GM04504 (cell line): ENCODE data around the gene RBL2.

Experiments
- DNase-seq: peaks from one replicate; pipeline ENCODE4 v3.0.0-alpha.2; 2012; ENCODE audit warnings: low read depth

The RBL2 gene

DNA sequence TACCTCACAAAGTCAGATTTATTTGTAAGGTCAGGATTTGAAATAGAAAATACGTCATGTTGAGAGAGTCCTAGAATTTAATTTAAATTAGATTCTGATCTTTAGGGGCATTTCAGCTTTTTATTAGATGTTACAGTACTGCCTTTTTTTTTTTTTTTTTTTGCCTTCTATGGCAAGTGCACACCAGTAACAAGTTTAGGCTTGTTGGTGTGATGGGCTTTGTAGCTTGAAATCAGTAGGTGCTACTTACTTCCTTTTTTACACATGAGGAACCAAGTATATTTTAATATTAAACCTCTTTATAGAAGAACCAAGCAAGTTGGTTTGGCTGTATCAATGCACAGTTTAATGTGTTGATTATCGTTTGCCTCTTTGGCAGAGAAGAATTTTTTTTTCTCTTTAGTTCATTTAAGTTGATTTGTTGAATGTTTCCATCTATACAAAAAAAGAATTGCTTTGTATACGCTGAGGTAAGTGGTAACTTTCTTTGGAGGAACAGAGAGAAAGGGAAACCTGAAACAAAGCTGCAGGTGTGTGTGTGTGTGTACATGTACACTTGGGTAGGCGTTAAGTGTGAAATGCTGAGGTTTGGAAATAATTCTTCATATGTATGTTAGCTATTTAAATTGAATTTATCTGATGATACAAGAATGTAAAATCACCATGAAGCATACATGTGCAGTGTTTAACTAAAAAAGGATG, 15.7 kb downstream of the RBL2 start:
- no peak for DNase-seq

DNA sequence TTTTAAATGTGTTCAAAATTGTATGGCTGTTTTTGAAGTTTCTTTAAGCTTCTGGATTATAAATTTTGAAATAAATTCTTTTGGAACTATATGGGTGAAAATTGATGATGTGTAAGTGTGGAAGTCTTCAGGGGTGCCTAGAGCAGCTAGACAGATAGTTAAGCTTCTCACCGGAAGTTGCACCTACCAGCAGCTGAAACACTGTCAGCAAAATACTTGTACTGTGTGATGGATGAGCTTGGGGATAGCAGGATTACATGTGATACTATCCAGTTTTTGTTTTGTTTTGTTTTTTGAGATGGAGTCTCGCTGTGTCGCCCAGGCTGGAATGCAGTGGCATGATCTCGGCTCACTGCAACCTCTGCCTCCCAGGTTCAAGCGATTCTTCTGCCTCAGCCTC, 19.7 kb downstream of the RBL2 start:
- DNase-seq: no peak

DNA sequence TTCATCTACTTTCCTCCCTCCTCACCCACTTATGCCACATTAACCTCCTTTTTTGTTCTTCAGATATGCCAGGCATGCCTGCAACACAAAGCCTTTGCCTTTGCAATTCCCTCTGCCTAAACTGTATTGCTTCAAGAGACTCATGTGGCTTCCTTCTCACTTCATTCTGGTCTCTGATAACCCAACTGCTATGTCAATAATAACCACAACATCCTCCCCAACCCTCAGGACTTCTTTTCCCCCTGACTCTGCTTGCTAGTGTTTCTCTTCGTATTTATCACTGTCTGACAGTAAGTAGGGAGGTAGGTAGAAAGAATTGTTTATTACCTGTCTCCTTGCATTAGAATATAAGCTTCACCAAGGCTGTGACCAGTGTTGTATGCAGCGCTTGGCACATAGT, 22.4 kb downstream of the RBL2 start:
- no peak for DNase-seq

DNA sequence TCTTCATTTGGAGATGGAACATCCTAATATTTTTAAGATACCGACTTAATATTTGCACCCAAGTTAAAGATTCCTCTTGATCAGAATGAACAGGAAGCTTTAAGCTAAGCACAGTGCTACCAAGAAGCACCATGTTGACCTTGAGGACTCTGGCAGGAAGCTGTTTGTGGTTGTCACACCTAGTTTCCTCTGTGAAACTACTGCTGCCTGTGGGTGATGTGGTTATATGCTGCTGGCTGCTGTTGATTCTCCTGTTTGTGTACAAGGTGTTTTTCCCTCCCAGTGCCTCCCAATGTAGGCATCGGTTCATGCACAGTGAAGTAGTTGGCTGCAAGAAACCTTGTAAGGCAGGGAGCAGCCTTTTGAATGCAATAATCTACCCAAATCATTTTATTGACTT, 23.4 kb downstream of the RBL2 start:
- DNase-seq: no peak

DNA sequence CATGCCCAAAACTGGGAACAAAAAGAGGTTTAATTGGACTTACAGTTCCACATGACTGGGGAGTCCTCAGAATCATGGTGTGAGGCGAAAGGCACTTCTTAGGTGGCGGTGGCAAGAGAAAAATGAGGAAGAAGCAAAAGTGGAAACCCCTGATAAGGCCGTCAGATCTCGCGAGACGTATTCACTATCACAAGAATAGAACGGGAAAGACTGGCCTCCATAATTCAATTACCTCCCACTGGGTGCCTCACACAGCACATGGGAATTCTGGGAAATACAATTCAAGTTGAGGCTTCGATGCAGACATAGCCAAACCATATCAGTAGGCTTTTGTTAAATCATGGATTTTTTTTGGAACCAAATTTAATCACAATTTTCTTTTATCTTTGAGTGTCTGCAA, 24.4 kb downstream of the RBL2 start:
- no peak for DNase-seq

DNA sequence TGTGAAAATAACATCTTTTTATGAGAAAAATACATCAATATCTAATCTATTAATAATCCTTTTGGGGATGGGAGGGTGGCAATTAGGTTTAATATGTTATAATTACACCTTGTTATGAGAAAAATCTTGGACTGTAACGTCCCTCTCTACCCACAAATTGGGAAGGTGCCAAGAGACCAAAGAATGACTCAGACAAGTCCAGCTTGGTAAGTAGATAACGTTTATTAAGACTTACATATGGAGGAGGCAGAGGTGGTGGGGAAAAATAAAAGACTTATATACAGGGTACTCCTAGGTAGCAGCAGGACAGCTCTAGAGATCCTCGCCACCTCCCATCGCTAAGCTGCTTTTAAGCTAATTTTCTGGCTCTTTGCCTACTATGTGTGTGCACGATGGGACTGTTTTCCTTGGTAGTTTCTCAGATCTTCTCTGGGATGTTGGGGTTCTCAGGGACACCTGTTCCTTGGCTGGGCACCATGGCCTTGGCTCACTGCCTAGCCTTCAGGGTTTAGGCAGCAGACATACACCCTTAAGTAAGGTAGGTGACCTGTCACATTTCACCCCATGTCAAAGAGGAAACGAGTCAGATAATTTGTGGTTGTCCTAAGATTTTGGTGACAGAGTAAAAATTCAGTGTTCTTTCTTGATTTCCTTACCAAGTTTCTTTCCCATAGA, 31.5 kb downstream of the RBL2 start:
- DNase-seq: peak; percentile 29

DNA sequence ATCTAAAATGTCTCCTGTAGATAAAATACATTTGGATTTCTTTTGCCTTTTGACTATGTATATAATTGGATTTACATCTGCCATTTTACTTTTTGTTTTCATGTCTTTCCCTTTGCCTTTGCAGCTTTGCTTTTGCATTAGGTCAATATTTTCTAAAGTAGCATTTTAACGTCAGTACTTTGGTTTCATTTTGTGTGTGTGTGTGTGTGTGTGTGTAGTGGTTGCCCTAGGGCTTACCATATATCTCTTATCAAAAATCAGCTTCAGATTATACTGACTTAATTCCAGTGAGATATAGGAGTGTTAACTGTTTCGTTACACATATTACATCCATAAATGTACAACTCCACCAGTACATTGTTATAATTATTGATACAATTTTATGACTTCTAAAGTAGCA, 42.6 kb downstream of the RBL2 start:
- DNase-seq: no peak

DNA sequence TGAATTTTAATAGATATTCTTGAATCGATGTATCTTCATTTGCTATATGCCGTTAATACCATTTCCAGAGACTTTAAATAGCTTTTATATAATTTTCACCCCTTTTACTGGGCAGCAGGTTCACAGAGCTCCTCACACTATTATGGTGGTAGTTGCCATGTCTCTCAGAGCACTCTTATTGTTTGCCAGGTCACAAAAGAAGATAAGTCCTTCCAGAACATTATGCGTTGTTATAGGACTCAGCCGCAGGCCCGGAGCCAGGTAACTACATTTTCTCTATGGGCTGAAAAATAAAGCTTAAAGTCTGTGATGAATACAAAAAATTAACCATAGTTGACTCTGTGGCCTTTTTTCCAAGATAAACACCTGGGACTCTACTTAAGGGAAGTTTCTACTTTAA, 44.7 kb downstream of the RBL2 start:
- no peak for DNase-seq

DNA sequence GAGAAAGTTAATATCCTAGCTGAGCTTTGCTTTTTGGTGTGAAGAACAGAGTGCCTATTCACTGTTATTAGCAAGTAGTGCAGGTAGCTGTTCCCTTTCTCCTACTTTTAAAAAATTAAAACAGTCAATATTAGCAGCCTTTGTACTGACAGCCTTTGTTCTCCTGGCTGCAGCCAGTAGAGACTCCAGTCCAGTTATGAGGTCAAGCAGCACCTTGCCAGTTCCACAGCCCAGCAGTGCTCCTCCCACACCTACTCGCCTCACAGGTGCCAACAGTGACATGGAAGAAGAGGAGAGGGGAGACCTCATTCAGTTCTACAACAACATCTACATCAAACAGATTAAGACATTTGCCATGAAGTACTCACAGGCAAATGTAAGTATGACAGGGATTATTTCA, 46.1 kb downstream of the RBL2 start:
- no peak for DNase-seq

DNA sequence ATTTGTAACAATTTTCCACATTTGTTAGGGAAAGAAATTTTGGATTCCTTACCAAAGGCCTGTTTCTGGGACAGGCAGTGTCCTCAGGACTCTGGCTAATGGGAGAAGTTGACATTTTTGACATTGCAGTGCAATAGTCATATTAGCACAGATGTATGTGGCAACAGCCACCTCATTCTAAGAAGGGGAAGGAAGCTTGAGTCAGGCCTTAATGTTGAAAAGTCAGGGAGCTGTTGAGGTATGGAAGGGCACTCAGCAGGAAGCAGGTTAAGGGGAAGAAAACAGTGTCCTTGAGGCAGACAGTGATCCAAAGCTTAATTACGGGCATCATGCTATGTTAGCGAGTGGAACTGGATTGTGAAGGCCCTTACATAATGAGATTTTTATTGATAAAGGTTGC, 47.9 kb downstream of the RBL2 start:
- DNase-seq: no peak

DNA sequence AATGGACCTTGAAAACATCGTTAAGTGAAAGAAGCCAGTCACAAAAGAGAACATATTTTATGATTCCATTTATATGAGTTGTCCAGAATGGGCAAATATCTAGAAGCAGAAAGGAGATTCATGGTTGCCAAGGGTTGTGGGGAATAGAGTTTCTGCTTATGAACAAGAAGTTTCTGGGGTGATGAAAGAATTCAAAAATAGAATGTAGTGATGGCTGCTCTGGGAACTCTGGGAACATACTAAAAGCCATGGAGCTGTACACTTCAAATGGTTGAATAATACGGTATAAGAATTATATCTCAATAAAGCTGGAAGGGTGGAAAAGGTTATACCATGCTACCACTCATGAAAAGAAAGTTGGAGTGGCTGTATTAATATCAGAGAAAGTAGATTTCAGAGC, 50.3 kb downstream of the RBL2 start:
- DNase-seq: no peak

DNA sequence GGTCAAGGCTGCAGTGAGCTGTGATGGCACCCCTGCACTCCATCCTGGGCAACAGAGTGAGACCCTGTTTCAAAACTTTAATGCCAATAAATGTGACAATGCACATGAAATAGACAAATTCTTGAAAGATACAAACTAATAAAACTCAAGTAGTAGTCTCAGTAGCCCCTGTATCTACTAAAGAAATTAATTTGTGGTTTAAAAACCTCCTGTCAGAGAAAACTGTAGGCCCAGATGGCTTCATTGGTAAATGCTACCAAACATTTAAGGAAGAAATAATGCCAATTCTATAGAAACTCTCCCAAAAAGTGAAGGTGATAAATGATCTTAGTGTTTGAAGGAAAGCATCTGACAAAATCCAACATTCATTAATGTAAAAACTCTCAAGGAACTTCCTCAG, 52.0 kb downstream of the RBL2 start:
- DNase-seq: no peak

DNA sequence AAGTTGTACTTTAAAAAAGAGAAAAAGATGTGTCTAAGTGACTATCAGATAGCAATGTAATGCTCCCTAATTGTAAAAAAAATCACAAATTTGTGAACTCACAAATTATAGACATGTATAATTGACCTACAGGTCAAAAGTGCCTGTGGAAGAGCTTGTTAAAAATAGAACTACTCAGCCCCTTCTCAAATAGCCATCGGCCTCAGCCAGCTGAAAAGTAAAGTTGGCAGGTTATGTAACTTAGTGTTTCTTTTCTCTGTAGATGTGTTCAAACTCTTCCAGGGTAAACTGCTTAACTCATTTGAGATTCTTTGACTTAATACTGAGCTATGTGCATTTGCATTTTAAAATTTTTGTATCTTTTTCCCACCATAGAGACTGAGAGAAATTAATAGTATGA, 55.5 kb downstream of the RBL2 start:
- no peak for DNase-seq

DNA sequence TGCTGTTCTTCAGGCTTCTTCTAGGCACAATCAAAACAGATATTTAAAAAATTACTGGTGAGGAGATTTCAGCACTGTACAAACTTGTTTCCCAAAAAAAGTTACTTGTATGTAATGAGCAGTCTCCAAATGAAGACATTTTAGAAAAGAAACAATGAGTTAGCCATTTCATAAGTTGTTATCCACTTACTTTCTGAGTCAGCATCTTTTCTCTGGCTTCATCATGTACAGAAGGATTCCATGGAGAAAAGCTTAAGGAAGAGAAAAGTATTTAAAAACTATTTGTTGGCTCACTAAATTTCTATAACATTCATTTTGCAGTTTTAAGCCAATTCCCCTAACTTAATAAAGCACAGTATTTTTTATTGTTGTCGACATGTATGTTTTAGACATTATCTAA, 58.2 kb downstream of the RBL2 start:
- DNase-seq: no peak

DNA sequence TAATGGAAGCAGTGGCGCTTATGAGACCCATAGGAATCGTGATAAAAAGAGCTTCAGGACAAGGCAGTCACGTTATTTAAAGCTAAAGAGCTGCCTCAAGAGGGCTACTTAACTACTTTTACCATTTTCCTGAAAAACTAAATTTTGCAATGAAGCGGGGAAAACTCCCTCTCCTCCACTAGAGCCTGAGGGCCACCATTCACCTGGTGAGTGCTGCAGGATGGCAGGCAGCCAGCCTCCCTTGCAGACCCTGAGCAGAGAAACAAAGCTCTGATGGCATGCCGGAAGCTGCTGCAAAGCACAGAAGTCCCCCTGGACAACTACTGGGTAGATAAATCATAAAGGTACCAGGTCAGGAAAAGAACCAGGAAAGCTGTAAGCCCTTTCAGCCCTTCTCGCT, 60.4 kb downstream of the RBL2 start:
- DNase-seq: no peak

DNA sequence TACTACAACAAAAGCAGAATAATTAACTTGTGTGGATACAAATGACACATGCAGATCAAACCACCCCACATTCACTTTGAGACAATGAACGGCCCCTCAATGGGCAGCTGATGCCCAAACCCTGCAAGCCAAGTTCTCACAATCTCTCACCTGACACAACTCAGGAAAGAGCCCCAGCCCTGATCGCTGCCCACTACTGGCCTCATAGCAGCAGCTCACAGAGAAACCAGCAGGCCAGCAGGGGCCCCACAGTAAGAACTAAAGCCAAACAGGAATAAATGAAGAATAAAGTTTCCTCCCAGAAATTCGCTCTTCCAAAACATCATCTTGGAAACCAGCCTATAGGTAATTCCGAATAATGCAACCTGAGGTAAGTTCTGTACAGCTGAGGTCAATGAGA, 61.1 kb downstream of the RBL2 start:
- DNase-seq: no peak

DNA sequence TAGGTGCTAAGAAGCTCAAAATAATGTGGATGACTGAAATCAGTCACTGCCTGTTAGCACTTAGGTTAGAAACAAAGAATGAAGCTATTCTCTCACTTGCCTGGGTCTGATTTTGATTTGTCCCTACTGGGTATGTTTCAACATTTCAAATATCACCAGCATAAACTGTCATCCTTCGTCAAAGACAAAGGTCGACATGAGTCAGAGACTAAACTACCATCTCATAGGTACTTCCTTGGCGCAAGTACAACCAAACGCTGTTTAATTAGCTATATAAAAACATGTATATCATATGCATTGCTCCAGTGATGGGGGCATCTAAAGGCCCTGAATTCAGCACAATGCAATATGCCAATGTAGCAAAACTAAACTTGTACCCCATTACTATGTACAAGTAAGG, 64.7 kb downstream of the RBL2 start:
- no peak for DNase-seq

DNA sequence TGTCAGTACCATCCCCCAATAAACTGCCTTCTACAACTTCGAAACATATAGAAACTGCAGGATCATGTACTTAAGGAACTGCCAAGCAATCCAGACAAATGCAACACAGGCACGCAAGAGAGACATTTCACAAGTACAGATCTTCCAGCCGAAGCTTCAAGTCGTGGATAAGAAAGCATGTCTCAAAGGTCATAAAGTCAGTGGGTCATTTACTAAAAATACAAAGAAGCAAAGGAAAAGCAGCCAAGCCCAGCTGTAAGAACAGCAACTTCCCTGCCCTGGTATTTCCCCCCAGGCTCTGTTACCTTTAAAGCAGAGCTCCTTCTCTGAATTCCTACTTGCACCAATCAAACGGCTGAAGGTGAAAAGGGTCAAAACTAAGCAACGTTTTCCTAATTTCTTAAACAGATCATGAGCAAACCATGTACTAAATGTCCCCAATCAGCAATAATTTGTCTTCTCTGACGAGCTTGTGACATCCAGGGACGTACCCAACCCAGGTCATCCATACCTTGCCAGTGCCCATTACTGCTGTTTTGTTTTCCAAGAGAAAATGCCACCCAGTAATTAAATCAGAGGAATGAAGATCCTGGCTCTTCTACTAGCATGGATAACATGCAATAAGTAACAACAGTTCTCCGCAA, 67.1 kb downstream of the RBL2 start:
- no peak for DNase-seq

DNA sequence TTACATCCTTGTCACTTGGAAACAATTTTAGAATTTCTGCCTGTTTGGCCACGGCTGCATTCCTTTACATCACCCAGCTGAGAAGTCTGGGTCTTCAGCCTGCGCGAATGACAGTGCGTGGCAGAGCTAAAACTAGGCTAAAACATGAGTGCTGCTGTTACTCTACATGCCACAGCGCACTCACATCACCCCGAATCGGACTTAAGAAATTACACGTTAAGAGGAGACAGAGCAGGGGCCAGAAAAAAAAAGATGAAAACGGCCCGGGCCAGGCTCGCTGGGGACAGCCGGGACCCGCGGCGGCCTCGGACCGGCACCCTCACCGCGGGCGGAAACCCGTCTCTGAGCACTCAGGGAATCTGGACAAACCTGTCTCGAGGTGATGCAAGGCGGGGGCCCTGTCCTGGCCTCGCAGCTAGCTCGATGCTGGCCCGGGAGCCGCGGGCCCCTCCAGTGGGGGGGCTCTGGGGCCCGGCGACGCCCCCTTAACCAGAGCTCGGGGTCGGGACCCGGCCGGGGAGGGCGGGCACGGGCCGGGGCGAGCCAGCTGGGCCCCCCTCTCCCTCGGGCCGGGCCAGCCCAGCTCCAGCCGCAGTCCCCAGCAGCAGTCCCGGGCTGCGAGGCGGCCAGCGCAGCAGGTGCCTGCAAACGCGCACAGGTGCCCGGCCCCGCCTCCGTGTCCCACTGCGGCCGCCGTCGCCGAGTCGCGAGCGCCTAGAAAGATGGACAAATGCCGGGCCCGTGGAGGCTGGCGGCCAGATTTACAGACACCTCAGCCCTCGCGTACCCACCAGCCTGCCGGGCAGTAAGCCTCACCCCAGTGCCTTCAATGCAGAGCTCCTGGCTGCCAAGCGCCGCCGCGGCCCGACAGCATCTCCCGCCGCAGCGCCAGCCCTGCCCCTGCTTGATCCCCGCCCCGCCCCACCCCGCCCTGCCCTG, 68.3 kb downstream of the RBL2 start, which contains the start of gene AKTIP:
TSS of gene AKTIP (minus strand) at position 879 of the 939 bp plus-strand sequence. CDS start 2,950 bp downstream, outside the sequence.
- DNase-seq: no peak

DNA sequence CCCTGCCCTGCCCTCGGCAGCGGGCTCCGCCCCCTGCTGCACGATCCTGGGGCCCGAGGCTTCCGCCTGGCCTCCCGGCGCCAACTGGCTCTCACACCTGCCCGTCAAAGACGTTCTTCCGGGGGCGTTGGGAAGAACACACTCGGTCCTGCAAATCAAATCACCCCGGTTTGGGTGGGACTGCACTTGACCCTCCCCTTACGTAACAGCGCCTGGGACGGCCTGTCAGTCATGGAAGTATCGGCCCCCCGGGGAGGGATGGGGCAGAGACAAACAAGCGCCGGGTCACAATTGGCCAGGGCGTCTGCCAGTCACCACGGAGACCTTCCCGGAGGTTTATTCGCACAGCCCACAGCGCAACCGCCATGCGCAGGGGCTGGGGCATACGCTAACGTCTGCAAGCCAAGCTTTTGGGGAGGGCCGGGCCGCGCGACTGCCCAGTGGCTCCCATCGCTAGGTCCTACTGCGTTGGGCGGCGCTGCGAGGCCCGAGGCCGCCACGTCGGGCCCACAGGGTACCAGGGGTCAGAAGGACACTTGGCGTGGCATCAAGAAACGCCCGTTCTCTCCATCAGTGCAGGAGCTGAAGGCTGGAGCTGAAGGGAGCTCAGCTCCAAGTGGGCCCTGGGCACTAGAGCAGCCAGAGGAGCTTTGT, 69.1 kb downstream of the RBL2 start:
- DNase-seq: peak; percentile 100

DNA sequence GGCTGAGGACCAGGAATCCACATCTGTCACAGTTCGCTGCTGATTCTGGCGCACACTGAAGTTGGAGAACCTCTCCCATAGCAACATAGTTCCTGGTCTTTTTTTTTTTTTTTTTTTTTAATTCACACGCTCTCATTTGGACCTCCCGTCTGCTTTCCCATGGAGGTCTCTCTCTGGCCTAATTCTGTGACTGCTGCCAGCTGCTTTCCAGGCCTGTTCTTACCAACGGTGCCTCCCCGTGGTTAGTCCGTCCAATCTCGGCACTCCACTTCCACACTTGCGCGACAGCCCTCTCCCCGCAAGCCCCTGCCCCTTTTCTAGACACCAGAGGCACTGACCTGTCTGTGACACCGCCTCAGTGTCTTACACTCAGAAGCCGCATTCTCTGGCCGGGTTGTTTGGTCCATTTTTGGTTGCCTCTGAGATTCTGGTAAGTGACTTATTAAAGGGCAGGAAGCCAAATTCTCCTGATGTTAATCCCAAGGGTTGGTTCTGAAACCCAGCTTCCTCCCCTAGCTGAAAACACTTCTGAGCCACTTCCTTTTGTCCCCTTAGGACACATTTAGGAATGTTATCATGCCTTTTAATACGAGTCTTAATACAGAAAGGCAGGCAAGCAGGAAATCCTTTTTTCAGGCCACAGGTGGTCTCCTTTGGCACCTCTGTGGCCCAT, 69.9 kb downstream of the RBL2 start:
- peak; percentile 33 for DNase-seq
